GM23338 (cell line): ENCODE results near the gene SDHB.

Experiments used
- CREB1 ChIP-seq: fragments of 250-450 bp; sonication (Bioruptor Pico); IDR thresholded peaks from 2 replicates; pipeline ENCODE4 v1.5.0; 2020; ENCODE audit warnings: low read depth, mild to moderate bottlenecking, moderate library complexity
- CTCF ChIP-seq, 2 experiments: fragments of 200-600 bp in 1 of 2; sonication (generic) in 1 of 2; conservative IDR thresholded peaks; 2 replicates each; pipeline versions ENCODE4 v1.5.1 to v1.6.1; 2016 to 2017; ENCODE audit warnings: antibody characterized with exemption in 2 of 2, low read depth in 2 of 2, mild to moderate bottlenecking in 2 of 2, moderate library complexity in 1 of 2
- ETS1 ChIP-seq: IDR thresholded peaks from 2 replicates; pipeline ENCODE4 v1.6.1; 2016; ENCODE audit warnings: antibody characterized with exemption
- EZH2 ChIP-seq: fragments of 200-600 bp; sonication (generic); IDR thresholded peaks from one replicate; pipeline ENCODE4 v1.8.0; 2017; ENCODE audit warnings: antibody characterized with exemption, mild to moderate bottlenecking, low read depth; ENCODE audit not compliant: unreplicated experiment
- EZH2phosphoT487 ChIP-seq: fragments of 200-600 bp; sonication (generic); IDR thresholded peaks from one replicate; pipeline ENCODE4 v1.8.1; 2018; ENCODE audit warnings: antibody characterized with exemption; ENCODE audit not compliant: unreplicated experiment
- JUNB ChIP-seq: IDR thresholded peaks from one replicate; pipeline ENCODE4 v1.6.1; 2016; ENCODE audit warnings: antibody characterized with exemption; ENCODE audit not compliant: unreplicated experiment
- POLR2AphosphoS5 ChIP-seq: IDR thresholded peaks from 2 replicates; pipeline ENCODE4 v1.6.1; 2016; ENCODE audit warnings: antibody characterized with exemption, low read depth
- STAT1 ChIP-seq: IDR thresholded peaks from one replicate; pipeline ENCODE4 v1.6.1; 2016; ENCODE audit warnings: antibody characterized with exemption; ENCODE audit not compliant: unreplicated experiment
- ZNF114 ChIP-seq: fragments of 250-450 bp; sonication (Bioruptor Pico); IDR thresholded peaks from 2 replicates; pipeline ENCODE4 v1.5.0; 2020; ENCODE audit warnings: mild to moderate bottlenecking, moderate library complexity
- TF ChIP-seq, protein P1 (sequence below): IDR thresholded peaks from one replicate; pipeline ENCODE4 v1.6.1; 2018; ENCODE audit warnings: antibody characterized with exemption; ENCODE audit not compliant: unreplicated experiment

DNA sequence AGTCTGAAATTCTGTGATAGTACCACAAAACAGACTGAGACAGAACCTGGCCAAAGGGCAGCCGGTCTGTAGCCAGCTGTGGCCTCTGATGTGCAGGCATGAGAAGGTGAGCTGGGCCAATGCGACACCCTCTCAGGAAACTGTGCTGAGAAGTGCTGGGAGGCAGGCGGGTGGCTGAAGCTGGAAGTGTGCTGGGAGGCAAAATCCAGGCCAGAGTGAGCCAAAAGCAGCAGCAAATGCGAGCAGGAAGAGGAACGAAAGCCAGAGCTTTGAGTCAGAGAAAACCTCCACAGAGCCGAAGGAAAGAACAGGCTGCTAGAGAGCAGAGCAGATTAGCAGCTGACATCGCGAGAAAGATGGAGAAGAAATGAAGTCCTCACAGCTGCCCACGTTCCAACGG lies 31.9 kb downstream of the SDHB start:
- no peak for TF ChIP-seq CTCF (conservative IDR thresholded peaks at IDR 0.05; ENCODE audit: low read depth in 2 of 2)
- TF ChIP-seq EZH2, result no peak
- TF ChIP-seq, protein P1, sequence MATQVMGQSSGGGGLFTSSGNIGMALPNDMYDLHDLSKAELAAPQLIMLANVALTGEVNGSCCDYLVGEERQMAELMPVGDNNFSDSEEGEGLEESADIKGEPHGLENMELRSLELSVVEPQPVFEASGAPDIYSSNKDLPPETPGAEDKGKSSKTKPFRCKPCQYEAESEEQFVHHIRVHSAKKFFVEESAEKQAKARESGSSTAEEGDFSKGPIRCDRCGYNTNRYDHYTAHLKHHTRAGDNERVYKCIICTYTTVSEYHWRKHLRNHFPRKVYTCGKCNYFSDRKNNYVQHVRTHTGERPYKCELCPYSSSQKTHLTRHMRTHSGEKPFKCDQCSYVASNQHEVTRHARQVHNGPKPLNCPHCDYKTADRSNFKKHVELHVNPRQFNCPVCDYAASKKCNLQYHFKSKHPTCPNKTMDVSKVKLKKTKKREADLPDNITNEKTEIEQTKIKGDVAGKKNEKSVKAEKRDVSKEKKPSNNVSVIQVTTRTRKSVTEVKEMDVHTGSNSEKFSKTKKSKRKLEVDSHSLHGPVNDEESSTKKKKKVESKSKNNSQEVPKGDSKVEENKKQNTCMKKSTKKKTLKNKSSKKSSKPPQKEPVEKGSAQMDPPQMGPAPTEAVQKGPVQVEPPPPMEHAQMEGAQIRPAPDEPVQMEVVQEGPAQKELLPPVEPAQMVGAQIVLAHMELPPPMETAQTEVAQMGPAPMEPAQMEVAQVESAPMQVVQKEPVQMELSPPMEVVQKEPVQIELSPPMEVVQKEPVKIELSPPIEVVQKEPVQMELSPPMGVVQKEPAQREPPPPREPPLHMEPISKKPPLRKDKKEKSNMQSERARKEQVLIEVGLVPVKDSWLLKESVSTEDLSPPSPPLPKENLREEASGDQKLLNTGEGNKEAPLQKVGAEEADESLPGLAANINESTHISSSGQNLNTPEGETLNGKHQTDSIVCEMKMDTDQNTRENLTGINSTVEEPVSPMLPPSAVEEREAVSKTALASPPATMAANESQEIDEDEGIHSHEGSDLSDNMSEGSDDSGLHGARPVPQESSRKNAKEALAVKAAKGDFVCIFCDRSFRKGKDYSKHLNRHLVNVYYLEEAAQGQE, result no peak
- no peak for TF ChIP-seq CREB1
- TF ChIP-seq ETS1, result no peak
- no peak for TF ChIP-seq ZNF114 (CRISPR knock-in tag)
- TF ChIP-seq EZH2phosphoT487, result no peak
- TF ChIP-seq JUNB, result no peak
- TF ChIP-seq POLR2AphosphoS5, result no peak
- TF ChIP-seq STAT1, result no peak
